Spleen (tissue), 7 donors: Measurements from ENCODE around the gene ACLY.

ENCODE experiments used
- CTCF ChIP-seq, 11 experiments: fragments of 200-600 bp in 7 of 11; fragments of 450-650 bp in 4 of 11; sonication (generic) in 4 of 11; IDR thresholded peaks in 8 of 11; conservative IDR thresholded peaks in 3 of 11; 1 replicate in 7 of 11; 2 replicates in 4 of 11; pipeline versions ENCODE4 v1.4.0 to v1.8.0; 2016 to 2021; ENCODE audit warnings: antibody characterized with exemption in 11 of 11, inconsistent platforms in 4 of 11, mild to moderate bottlenecking in 1 of 11
- POLR2A ChIP-seq, 3 donors: fragments of 450-650 bp; IDR thresholded peaks; one replicate each; pipeline ENCODE4 v1.5.1; 2017; ENCODE audit warnings: antibody characterized with exemption in 3 of 3, mild to moderate bottlenecking in 1 of 3
- POLR2AphosphoS5 ChIP-seq, 3 donors: sonication (generic); formaldehyde crosslinking; IDR thresholded peaks; one replicate each; pipeline ENCODE4 v1.5.1; 2017; ENCODE audit warnings: antibody characterized with exemption in 3 of 3
- donor health status: DM: no; HTN: no; CAD: no; lungs with moderate emphysema.
- donor health status: DM: no; HTN: no; CAD: no.
- donor health status: DM: no; HTN: no; CAD: no.

DNA sequence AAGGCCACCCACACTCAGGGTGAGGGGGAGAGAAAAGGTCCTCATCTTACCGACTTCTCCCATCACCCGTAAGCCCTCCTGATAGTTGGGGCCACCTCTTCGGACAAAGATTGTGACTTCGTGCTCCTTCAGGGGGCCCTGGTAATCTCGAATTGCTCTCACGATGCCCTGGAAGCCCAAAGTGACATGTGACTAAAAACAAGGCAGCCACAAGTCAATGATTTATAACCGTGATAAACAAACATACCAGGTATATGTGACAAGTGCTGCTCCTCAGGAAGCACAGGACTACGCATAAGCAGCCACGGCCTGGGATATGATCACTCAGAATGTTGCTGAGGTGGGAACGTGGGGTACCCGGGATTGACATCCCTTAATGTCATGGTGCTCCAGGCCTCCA lies 17.1 kb downstream of the ACLY start:
- TF ChIP-seq POLR2A (IDR thresholded peaks at IDR 0.05): no peak
- TF ChIP-seq CTCF (IDR thresholded peaks at IDR 0.05 in 8 of 11, conservative IDR thresholded peaks at IDR 0.05 in 3 of 11): no peak
- no peak for TF ChIP-seq POLR2AphosphoS5 (IDR thresholded peaks at IDR 0.05)
